ENCODE measurements around the gene SEMA5B.

Gene SEMA5B

DNA sequence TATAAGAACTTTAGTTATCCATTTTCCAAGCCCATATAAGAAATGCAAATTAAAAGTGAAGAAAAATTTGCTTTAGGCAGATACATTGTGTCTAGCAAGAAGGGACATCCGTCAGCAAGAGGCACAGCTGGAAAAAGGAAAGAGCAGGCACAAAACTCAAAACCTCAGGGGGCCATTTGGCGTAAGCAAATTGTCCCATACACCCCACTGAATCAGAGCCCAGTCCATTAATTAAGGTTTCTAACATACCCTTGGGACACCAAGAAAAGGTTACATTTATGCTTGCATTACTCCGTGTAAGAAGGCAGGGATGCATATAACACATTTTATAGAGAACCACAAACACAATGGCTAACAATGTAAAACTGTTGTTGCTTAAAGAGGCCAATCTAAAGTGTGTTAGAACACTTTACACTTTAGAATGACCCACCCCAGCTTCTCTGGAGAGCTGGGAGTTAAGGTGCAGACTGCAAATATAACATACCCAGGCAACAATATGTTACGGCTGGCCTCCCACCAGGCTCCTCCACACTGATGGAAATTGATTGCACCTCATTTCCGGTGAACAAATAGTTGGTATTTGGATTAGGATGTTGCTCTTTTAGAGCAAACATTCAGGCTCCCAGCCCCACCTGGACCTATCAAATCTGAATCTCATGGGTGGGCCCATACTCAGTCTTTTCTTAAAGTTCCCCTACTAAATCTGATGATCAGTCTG, 23.2 kb downstream of the SEMA5B start:
- TF ChIP-seq EZH2 (IDR thresholded peaks at IDR 0.05; ENCODE audit: borderline replicate concordance, low read length) = no peak
- TF ChIP-seq, protein P1, sequence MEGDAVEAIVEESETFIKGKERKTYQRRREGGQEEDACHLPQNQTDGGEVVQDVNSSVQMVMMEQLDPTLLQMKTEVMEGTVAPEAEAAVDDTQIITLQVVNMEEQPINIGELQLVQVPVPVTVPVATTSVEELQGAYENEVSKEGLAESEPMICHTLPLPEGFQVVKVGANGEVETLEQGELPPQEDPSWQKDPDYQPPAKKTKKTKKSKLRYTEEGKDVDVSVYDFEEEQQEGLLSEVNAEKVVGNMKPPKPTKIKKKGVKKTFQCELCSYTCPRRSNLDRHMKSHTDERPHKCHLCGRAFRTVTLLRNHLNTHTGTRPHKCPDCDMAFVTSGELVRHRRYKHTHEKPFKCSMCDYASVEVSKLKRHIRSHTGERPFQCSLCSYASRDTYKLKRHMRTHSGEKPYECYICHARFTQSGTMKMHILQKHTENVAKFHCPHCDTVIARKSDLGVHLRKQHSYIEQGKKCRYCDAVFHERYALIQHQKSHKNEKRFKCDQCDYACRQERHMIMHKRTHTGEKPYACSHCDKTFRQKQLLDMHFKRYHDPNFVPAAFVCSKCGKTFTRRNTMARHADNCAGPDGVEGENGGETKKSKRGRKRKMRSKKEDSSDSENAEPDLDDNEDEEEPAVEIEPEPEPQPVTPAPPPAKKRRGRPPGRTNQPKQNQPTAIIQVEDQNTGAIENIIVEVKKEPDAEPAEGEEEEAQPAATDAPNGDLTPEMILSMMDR (IDR thresholded peaks at IDR 0.05; ENCODE audit: low read length) = no peak
- H3K9me3 ChIP-seq (ENCODE audit: low read length) = no peaks in the 10 kb centered on the region
- no peaks in the 10 kb centered on the region for H4K20me1 ChIP-seq (ENCODE audit: insufficient read depth, low read length)
- no peak overlapping the region for H2AFZ ChIP-seq (ENCODE audit: low read length)
- no peaks in the 10 kb centered on the region for H3K9me2 ChIP-seq (ENCODE audit: low read depth, low read length)
- no peak overlapping the region for H3K9ac ChIP-seq (ENCODE audit: low read length)
- no peak overlapping the region for H3K27ac ChIP-seq (ENCODE audit: low read depth, low read length, poor library complexity, severe bottlenecking)
- H3K4me2 ChIP-seq (ENCODE audit: low read length) = no peak overlapping the region
- no peaks in the 10 kb centered on the region for H3F3A ChIP-seq (ENCODE audit: insufficient read depth, low read length)
- H3K4me1 ChIP-seq (ENCODE audit: insufficient read depth, low read length, severe bottlenecking) = no peaks in the 10 kb centered on the region
- H3K36me3 ChIP-seq (ENCODE audit: insufficient read depth, low read length) = no peaks in the 10 kb centered on the region
- no peaks in the 10 kb centered on the region for H3K79me2 ChIP-seq (ENCODE audit: insufficient read depth, low read length)
- no peaks in the 10 kb centered on the region for H3K27me3 ChIP-seq (ENCODE audit: insufficient read depth, low read length)
- H3K4me3 ChIP-seq (ENCODE audit: low read depth, low read length, poor library complexity, severe bottlenecking) = no peak overlapping the region

DNA sequence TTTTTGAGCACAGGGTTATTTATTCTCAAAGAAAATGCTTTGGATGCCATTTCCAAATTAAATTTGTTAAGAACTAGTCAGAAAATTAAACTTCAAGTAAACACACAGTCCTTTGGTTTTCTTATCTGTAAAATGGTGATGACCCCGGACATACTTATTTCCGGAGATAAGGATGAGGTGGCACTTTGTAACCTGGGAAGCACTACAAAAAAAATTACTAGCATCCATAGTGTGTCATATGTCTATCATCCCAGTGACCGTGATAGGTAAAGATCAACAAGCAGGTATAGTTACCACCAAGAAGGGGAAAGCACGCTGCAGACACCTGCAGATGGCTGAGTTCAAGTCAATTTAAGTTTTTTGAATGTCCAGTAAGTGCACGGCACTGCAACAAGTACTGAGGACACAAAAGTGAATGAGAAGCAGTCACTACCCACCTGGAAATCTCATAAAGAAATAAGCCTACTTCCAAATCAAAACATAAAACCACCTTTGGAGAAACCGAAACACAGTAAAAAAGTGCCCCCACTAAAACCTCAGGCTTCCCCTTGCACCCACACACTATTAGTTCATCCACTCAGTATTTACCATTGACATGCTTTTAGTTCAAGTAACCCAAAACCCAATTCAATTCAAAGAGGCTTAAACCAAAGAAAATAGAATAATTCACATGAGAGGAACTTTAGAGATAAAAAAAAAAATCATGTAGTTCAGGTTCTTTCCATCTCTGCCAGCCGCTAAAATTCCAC, 24.6 kb downstream of the SEMA5B start:
- no peak for TF ChIP-seq EZH2 (IDR thresholded peaks at IDR 0.05; ENCODE audit: borderline replicate concordance, low read length)
- TF ChIP-seq, protein P1 (IDR thresholded peaks at IDR 0.05; ENCODE audit: low read length) = no peak
- Histone ChIP-seq H3F3A (ENCODE audit: insufficient read depth, low read length) (no peaks in the 10 kb centered on the region), H2AFZ (ENCODE audit: low read length) (no peak overlapping the region), H3K9me3 (ENCODE audit: low read length) (no peaks in the 10 kb centered on the region), H3K4me2 (ENCODE audit: low read length) (no peak overlapping the region), H3K9ac (ENCODE audit: low read length) (no peak overlapping the region), H3K4me3 (ENCODE audit: low read depth, low read length, poor library complexity, severe bottlenecking) (no peak overlapping the region), H3K36me3 (ENCODE audit: insufficient read depth, low read length) (no peaks in the 10 kb centered on the region), H3K79me2 (ENCODE audit: insufficient read depth, low read length) (no peaks in the 10 kb centered on the region), H3K9me2 (ENCODE audit: low read depth, low read length) (no peaks in the 10 kb centered on the region), H3K4me1 (ENCODE audit: insufficient read depth, low read length, severe bottlenecking) (no peaks in the 10 kb centered on the region), H3K27me3 (ENCODE audit: insufficient read depth, low read length) (no peaks in the 10 kb centered on the region), H4K20me1 (ENCODE audit: insufficient read depth, low read length) (no peaks in the 10 kb centered on the region), H3K27ac (ENCODE audit: low read depth, low read length, poor library complexity, severe bottlenecking) (no peak overlapping the region)

DNA sequence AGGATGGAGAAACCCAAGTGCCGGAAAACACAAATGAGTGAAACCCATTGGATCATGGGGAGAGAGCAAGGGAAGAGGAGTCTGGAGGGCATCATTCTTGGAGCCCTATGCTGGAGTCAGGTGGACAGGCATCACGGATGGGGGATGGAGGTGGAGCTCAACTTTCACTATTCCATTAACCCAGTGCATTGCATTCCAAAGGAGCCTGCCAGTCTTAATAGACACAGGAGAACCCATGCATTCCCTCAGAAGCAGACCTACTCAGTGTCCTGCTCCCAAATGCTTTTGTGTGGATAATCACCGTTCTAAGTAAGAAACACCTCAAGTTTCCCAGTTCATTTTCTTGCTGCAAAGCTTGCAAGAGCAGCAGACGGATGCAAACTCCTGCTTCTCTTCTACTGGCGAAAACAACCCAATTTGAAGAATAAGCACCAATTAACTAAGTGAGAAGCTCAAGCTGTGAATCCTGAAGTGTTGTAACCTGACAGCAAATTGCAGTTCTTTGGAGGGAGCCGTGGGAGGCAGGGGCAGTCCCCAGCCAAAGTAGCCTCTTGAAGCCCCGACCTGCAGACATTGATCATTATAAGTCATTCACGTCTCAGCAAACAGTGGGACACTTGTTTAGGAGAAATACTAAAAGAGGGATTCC, 25.3 kb downstream of the SEMA5B start:
- H3K4me1 ChIP-seq (ENCODE audit: insufficient read depth, low read length, severe bottlenecking) = no peaks in the 10 kb centered on the region
- no peak overlapping the region for H2AFZ ChIP-seq (ENCODE audit: low read length)
- no peaks in the 10 kb centered on the region for H4K20me1 ChIP-seq (ENCODE audit: insufficient read depth, low read length)
- H3K4me2 ChIP-seq (ENCODE audit: low read length) = no peak overlapping the region
- H3K27me3 ChIP-seq (ENCODE audit: insufficient read depth, low read length) = 0 out of 2 replicates have a peak, but pooled peaks cover 3% of the 10 kb centered on the region
- no peaks in the 10 kb centered on the region for H3K9me3 ChIP-seq (ENCODE audit: low read length)
- no peak overlapping the region for H3K9ac ChIP-seq (ENCODE audit: low read length)
- no peak overlapping the region for H3K27ac ChIP-seq (ENCODE audit: low read depth, low read length, poor library complexity, severe bottlenecking)
- TF ChIP-seq, protein P1 (IDR thresholded peaks at IDR 0.05; ENCODE audit: low read length) = no peak
- no peak for TF ChIP-seq EZH2 (IDR thresholded peaks at IDR 0.05; ENCODE audit: borderline replicate concordance, low read length)
- no peaks in the 10 kb centered on the region for H3K9me2 ChIP-seq (ENCODE audit: low read depth, low read length)
- H3K4me3 ChIP-seq (ENCODE audit: low read depth, low read length, poor library complexity, severe bottlenecking) = no peak overlapping the region
- no peaks in the 10 kb centered on the region for H3K79me2 ChIP-seq (ENCODE audit: insufficient read depth, low read length)
- H3F3A ChIP-seq (ENCODE audit: insufficient read depth, low read length) = no peaks in the 10 kb centered on the region
- H3K36me3 ChIP-seq (ENCODE audit: insufficient read depth, low read length) = no peaks in the 10 kb centered on the region
